Mesendoderm (in vitro differentiated cells): Measurements from ENCODE around the gene HDAC5.
"Not testable (repeated sequence)": the region's sequence is repeated elsewhere in the genome, so short reads cannot be mapped to it uniquely, and the experiment has no call there.

ENCODE experiments used
- DNase-seq: peaks from one replicate; pipeline ENCODE4 v3.0.0; 2013
- H2AK5ac ChIP-seq: 2 replicates; pipeline ENCODE4 v1.6.1; 2013; ENCODE audit warnings: low read length, inconsistent platforms
- H2BK120ac ChIP-seq: 2 replicates; pipeline ENCODE4 v1.6.1; 2013; ENCODE audit warnings: low read depth, mild to moderate bottlenecking, low read length, moderate library complexity, mixed read lengths
- H2BK15ac ChIP-seq: replicated peaks from 2 replicates; pipeline ENCODE4 v1.6.1; 2013; ENCODE audit warnings: low read depth, mild to moderate bottlenecking, moderate library complexity
- H2BK5ac ChIP-seq: 2 replicates; pipeline ENCODE4 v1.6.1; 2013; ENCODE audit warnings: low read length, inconsistent platforms
- H3K18ac ChIP-seq: 2 replicates; pipeline ENCODE4 v1.6.1; 2013; ENCODE audit warnings: mild to moderate bottlenecking, low read length, mixed read lengths
- H3K23ac ChIP-seq: one replicate; pipeline ENCODE4 v1.6.1; 2013; ENCODE audit warnings: low read length
- H3K27ac ChIP-seq: 2 replicates; pipeline ENCODE4 v1.5.1; 2013; ENCODE audit warnings: low read depth, mild to moderate bottlenecking, inconsistent platforms, low read length, moderate library complexity
- H3K27me3 ChIP-seq: 2 replicates; pipeline ENCODE4 v1.6.1; 2013; ENCODE audit warnings: low read length, control low read depth, mild to moderate bottlenecking, inconsistent platforms; ENCODE audit not compliant: insufficient read depth, poor library complexity
- H3K36me3 ChIP-seq: 2 replicates; pipeline ENCODE4 v1.6.1; 2013; ENCODE audit warnings: low read length, inconsistent platforms; ENCODE audit not compliant: control insufficient read depth, insufficient read depth
- H3K4ac ChIP-seq: one replicate; pipeline ENCODE4 v1.6.1; 2013; ENCODE audit warnings: low read depth, mild to moderate bottlenecking, low read length, moderate library complexity
- H3K4me1 ChIP-seq: 2 replicates; pipeline ENCODE4 v1.6.1; 2013; ENCODE audit warnings: low read depth, low read length, inconsistent platforms; ENCODE audit not compliant: control insufficient read depth
- H3K4me2 ChIP-seq: 2 replicates; pipeline ENCODE4 v1.6.1; 2013; ENCODE audit warnings: low read length
- H3K4me3 ChIP-seq: 2 replicates; pipeline ENCODE4 v1.5.1; 2013; ENCODE audit warnings: mild to moderate bottlenecking, low read length
- H3K56ac ChIP-seq: one replicate; pipeline ENCODE4 v1.6.1; 2013; ENCODE audit warnings: low read length
- H3K79me1 ChIP-seq: 2 replicates; pipeline ENCODE4 v1.6.1; 2013; ENCODE audit warnings: low read length, inconsistent platforms
- H3K79me2 ChIP-seq: 2 replicates; pipeline ENCODE4 v1.6.1; 2013; ENCODE audit warnings: mild to moderate bottlenecking, low read length; ENCODE audit not compliant: control insufficient read depth, insufficient read depth
- H3K9ac ChIP-seq: 2 replicates; pipeline ENCODE4 v1.6.1; 2013; ENCODE audit warnings: low read length, inconsistent platforms
- H4K5ac ChIP-seq: one replicate; pipeline ENCODE4 v1.6.1; 2013; ENCODE audit warnings: low read length
- H4K8ac ChIP-seq: one replicate; pipeline ENCODE4 v1.6.1; 2013; ENCODE audit warnings: low read depth, mild to moderate bottlenecking, control low read depth, low read length, moderate library complexity
- WGBS: extraction: QIAGEN DNeasy Blood & Tissue Kit; methylation state at CpG from one replicate; pipeline ENCODE4 v1.1.7; 2013; ENCODE audit warnings: low lambda C conversion rate, missing lambda C conversion rate; ENCODE audit not compliant: insufficient coverage; ENCODE audit errors: extremely low coverage; 5-methylcytosine and 5-hydroxymethylcytosine counted together

Gene HDAC5

GRCh38 chr17:44037471-44037870 lies 86.0 kb downstream of the HDAC5 start:
- Histone ChIP-seq H4K5ac (no peak overlapping the region), H3K23ac (no peak overlapping the region), H3K4me1 (no peaks in the 10 kb centered on the region), H3K27ac (no peak overlapping the region), H3K56ac (no peak overlapping the region), H2AK5ac (no peak overlapping the region), H2BK15ac (no peak overlapping the region), H3K4me2 (no peak overlapping the region), H3K4me3 (no peak overlapping the region), H3K18ac (no peak overlapping the region), H2BK5ac (no peak overlapping the region), H3K27me3 (no peaks in the 10 kb centered on the region), H3K79me2 (peaks cover 19% of the 10 kb centered on the region), H2BK120ac (no peak overlapping the region), H4K8ac (no peak overlapping the region), H3K4ac (no peak overlapping the region), H3K36me3 (peaks cover 11% of the 10 kb centered on the region), H3K9ac (no peak overlapping the region), H3K79me1 (peaks cover 7% of the 10 kb centered on the region)
- DNase-seq = no peak
- WGBS = no CpG with 5 or more reads among the region's 2 CpGs

GRCh38 chr17:44034688-44035087 lies 88.8 kb downstream of the HDAC5 start:
- H2BK15ac ChIP-seq, H3K9ac ChIP-seq, H4K8ac ChIP-seq, H3K79me2 ChIP-seq, H2BK5ac ChIP-seq, DNase-seq, H3K18ac ChIP-seq, H3K79me1 ChIP-seq, H3K56ac ChIP-seq, H3K4me3 ChIP-seq, H4K5ac ChIP-seq, H3K4ac ChIP-seq, H3K4me1 ChIP-seq, H3K27me3 ChIP-seq, H2BK120ac ChIP-seq, H3K23ac ChIP-seq, H3K27ac ChIP-seq, H3K4me2 ChIP-seq, H2AK5ac ChIP-seq: not testable (repeated sequence)
- WGBS = no CpG with 5 or more reads among the region's 3 CpGs
- H3K36me3 ChIP-seq = peaks cover 13% of the 10 kb centered on the region

- Histone ChIP-seq H2AK5ac (no peak overlapping the region), H4K8ac (no peak overlapping the region), H3K9ac (no peak overlapping the region), H2BK15ac (no peak overlapping the region), H3K27ac (no peak overlapping the region), H2BK5ac (no peak overlapping the region), H3K56ac (no peak overlapping the region), H3K36me3 (peaks cover 13% of the 10 kb centered on the region), H3K4me1 (no peaks in the 10 kb centered on the region), H3K18ac (no peak overlapping the region), H3K4me3 (no peak overlapping the region), H3K79me1 (peaks cover 3% of the 10 kb centered on the region), H3K4ac (no peak overlapping the region), H3K27me3 (no peaks in the 10 kb centered on the region), H3K23ac (no peak overlapping the region), H2BK120ac (no peak overlapping the region), H3K4me2 (no peak overlapping the region), H4K5ac (no peak overlapping the region), H3K79me2 (peaks cover 2% of the 10 kb centered on the region)
- DNase-seq = no peak
- WGBS = no CpG with 5 or more reads among the region's 3 CpGs
These were observed 89.5 kb downstream of the HDAC5 start for GRCh38 chr17:44033861-44034408.

- Histone ChIP-seq H3K4ac (no peak overlapping the region), H3K79me1 (peaks cover 3% of the 10 kb centered on the region), H3K27me3 (no peaks in the 10 kb centered on the region), H3K9ac (no peak overlapping the region), H3K4me1 (no peaks in the 10 kb centered on the region), H3K23ac (no peak overlapping the region), H3K56ac (no peak overlapping the region), H2BK120ac (no peak overlapping the region), H3K36me3 (peaks cover 11% of the 10 kb centered on the region), H3K79me2 (no peaks in the 10 kb centered on the region), H2AK5ac (no peak overlapping the region), H3K18ac (no peak overlapping the region), H4K5ac (no peak overlapping the region), H2BK15ac (no peak overlapping the region), H3K27ac (no peak overlapping the region), H2BK5ac (no peak overlapping the region), H3K4me2 (no peak overlapping the region), H4K8ac (no peak overlapping the region), H3K4me3 (no peak overlapping the region)
- DNase-seq = no peak
- no CpG with 5 or more reads among the region's 3 CpGs for WGBS
These were observed 93.0 kb downstream of the HDAC5 start for GRCh38 chr17:44030482-44030881.

- Histone ChIP-seq H2BK15ac (no peak overlapping the region), H4K5ac (no peak overlapping the region), H3K4me2 (no peak overlapping the region), H3K56ac (no peak overlapping the region), H3K4ac (no peak overlapping the region), H3K9ac (no peak overlapping the region), H3K27ac (no peak overlapping the region), H3K79me1 (peaks cover 3% of the 10 kb centered on the region), H2BK120ac (no peak overlapping the region), H4K8ac (no peak overlapping the region), H3K18ac (no peak overlapping the region), H2BK5ac (no peak overlapping the region), H3K27me3 (no peaks in the 10 kb centered on the region), H3K79me2 (no peaks in the 10 kb centered on the region), H3K4me1 (no peaks in the 10 kb centered on the region), H2AK5ac (no peak overlapping the region), H3K23ac (no peak overlapping the region), H3K4me3 (no peak overlapping the region), H3K36me3 (peaks cover 11% of the 10 kb centered on the region)
- no peak for DNase-seq
- WGBS = no CpG with 5 or more reads among the region's 5 CpGs
These were observed 93.7 kb downstream of the HDAC5 start for GRCh38 chr17:44029736-44030135.
